GM19023 (cell line): ENCODE data around the gene NADSYN1.

Source experiments
- ATAC-seq: cut with Tn5 transposase; IDR thresholded peaks from one replicate; pipeline ENCODE4 v1.9.1; 2021; ENCODE audit warnings: mild to moderate bottlenecking, moderate library complexity; ENCODE audit not compliant: unreplicated experiment

The NADSYN1 gene

GRCh38 chr11:71472941-71473792, 20.2 kb downstream of the NADSYN1 start:
- ATAC-seq = no peak

- ATAC-seq = no peak
Measured at GRCh38 chr11:71473793-71474080, 20.7 kb downstream of the NADSYN1 start.

- no peak for ATAC-seq
Measured at GRCh38 chr11:71474141-71474770, 21.3 kb downstream of the NADSYN1 start.

GRCh38 chr11:71474771-71475483, 21.9 kb downstream of the NADSYN1 start:
- no peak for ATAC-seq

- ATAC-seq = no peak
Measured at GRCh38 chr11:71476031-71476430, 23.0 kb downstream of the NADSYN1 start.

- ATAC-seq = no peak
Measured at GRCh38 chr11:71476926-71477640, 24.1 kb downstream of the NADSYN1 start.

- ATAC-seq = no peak
Measured at GRCh38 chr11:71477641-71478527, 24.9 kb downstream of the NADSYN1 start.

- no peak for ATAC-seq
Measured at GRCh38 chr11:71478528-71478840, 25.5 kb downstream of the NADSYN1 start.

GRCh38 chr11:71481101-71481960, 28.3 kb downstream of the NADSYN1 start:
- ATAC-seq = no peak

GRCh38 chr11:71482216-71482615, 29.2 kb downstream of the NADSYN1 start:
- ATAC-seq = no peak

- no peak for ATAC-seq
Measured at GRCh38 chr11:71482746-71483364, 29.9 kb downstream of the NADSYN1 start.

GRCh38 chr11:71483692-71484091, 30.7 kb downstream of the NADSYN1 start:
- no peak for ATAC-seq

GRCh38 chr11:71484248-71485062, 31.5 kb downstream of the NADSYN1 start:
- no peak for ATAC-seq

GRCh38 chr11:71485063-71485399, 32.0 kb downstream of the NADSYN1 start:
- no peak for ATAC-seq

GRCh38 chr11:71485466-71485865, 32.5 kb downstream of the NADSYN1 start:
- ATAC-seq = no peak

GRCh38 chr11:71486320-71486719, 33.3 kb downstream of the NADSYN1 start:
- no peak for ATAC-seq

GRCh38 chr11:71488681-71489270, 35.8 kb downstream of the NADSYN1 start:
- no peak for ATAC-seq
